ENCODE results near the gene ERN2.
"Not testable (repeated sequence)": the region's sequence is repeated elsewhere in the genome, so short reads cannot be mapped to it uniquely, and the experiment has no call there.

ERN2 gene

DNA sequence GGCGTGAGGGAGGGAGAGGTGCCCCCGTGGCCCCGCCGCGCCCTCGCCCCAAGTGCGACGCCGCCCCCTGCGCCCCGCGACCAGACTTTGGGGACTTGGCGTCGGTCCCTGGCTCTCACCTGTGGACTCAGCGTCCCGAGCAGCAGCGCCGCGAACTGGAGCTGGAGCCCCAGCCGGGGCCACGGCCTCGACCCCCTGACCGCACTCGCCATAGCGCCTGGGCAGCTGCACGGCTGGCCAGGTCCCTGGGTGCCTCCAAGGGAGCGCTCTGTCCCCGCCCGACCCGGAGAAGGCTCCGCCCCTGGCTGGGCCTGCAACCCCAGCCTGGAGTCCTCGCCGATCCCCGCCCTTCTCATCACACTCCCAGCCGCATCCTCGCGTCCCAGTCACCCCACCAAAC, at the start of gene ERN2:
ERN2 (minus strand) TSS at position 247 of the 400 bp plus-strand sequence; CDS start at position 212, 35 bp downstream.
- DNase-seq (ENCODE audit: low read depth): no peak

DNA sequence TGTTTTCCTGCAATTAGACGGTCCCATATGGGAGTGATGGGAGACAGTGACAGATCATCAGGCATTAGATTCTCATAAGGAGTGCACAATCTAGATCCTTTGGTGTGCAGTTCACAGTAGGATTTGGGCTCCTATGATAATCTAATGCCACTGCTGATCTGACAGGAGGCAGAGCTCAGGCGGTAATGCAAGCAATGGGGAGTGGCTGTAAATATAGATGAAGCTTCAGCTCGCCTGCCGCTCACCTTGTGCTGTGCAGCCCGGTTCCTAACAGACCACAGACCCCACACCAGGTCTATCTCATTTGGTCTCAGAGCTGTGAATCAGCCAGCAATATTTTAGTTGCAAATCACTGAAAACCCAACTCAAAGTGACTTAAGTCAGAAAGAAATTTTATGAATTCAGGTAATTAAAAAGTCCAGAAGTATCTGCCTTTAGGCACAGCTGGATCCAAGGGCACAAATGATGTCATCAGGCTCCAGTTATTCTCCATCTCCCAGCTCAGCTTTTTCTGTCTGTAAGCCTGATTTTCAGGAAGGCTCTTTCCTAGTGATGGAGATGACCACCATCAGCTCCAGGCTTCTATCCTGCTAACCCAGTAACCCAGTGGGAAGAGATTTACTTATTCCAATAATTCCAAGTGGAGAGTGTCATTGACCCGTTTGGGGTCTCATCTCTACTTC, 45.1 kb upstream of the ERN2 start:
- no peak for DNase-seq (ENCODE audit: low read depth)

- no peak for DNase-seq (ENCODE audit: low read depth)
Observed at GRCh38 chr16:23757116-23757515, 44.1 kb upstream of the ERN2 start.

DNA sequence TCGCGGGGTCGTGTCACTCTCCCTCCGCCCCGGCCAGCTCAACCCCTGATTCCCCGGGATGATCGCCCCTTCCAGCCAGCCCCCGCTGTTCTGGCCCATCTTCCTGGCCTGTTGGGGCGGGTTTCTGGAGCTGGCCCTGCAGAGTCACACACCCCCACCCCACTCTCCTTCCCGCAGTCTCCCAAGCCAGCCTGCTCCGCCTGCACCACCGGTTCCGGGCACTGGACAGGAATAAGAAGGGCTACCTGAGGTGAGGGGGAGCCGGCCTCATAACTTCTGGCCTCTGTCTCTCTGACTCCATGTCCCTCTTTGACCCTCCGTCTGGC, 42.4 kb upstream of the ERN2 start:
- no peak for DNase-seq (ENCODE audit: low read depth)

DNA sequence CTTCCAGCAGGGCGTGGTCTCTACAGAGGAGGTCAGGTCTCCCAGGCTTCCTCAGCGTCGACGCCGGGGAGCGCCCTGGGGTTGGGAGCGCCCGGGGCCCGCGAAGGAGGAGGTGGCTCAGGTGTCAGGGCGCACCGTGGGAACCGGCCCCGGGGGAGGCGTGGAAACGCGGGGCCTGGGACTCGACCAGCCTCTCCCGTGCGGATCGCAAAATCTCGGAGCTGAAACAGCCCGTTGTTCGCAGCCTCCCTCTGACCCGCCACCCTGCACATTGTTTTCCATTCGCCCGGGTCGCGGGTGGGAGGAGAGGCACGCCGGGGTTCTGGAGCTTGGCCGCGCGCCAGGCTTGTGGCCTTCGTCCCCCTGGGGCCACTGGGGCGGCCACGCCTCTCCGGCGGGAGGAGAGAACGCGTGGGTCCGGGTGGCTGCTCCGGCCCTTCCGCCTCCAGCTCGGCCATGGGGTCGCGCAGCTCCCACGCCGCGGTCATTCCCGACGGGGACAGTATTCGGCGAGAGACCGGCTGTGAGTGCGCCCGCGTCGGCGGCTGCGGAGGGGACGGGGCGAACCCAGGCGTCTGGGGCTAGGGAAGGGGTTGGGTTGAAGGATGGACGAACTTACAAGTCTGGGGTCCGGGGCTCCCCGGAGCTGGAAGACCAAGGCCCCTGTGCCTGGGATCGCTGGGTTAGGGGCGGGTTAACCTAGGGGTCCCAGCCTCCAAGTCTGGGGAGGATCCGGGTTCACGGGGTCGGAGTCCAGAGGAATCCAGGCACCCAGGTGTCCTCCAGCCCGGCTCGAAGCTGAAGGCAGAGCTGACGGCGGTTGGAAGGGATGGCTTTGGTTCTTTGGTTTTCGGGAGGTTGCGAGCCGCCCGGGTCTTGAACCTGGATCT, 41.8 kb upstream of the ERN2 start, which contains the start of gene CHP2:
CHP2 (plus strand) TSS at position 433 of the 890 bp plus-strand sequence; CDS start at position 457, 24 bp downstream.
- DNase-seq (ENCODE audit: low read depth): no peak

GRCh38 chr16:23753908-23754593, 41.0 kb upstream of the ERN2 start:
- DNase-seq (ENCODE audit: low read depth): no peak

GRCh38 chr16:23751053-23751452, 38.0 kb upstream of the ERN2 start:
- DNase-seq (ENCODE audit: low read depth): not testable (repeated sequence)

DNA sequence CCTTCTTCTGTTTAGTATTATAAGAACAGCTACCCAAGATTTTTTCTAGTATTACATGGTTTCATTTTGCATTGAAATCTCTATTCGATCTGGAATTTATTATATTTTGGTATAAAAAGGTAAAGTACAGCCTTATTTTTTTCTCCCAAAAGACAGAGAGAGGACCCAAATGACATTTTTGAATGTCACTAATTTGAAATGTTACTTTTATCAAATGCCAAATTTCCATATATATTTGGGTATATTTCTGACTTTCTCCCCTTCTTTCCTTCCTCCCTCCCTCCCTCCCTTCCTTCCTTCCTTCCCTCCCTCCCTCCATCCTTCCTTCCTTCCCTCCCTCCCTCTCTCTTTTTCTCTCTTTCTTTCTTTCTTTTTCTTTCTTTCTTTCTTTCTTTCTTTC, 35.6 kb upstream of the ERN2 start:
- DNase-seq (ENCODE audit: low read depth): no peak

DNA sequence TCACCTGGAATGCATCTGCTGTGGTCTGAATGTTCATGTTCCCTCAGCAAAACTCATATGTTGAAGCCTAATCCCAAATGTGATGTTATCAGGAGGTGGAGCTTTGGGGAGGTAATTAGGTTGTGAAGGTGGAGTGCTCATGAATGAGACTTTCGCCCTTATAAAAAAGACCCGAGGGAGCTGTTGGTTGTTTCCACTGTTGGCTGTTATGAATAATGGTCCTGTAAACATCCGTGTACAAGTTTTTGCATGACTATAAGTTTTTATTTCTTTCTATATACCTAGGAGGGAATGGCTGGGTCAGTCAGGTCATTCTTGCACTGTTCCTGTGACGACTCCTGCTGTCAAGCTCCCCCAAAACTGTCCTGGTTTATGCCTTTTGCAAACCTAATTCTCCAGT, 32.2 kb upstream of the ERN2 start:
- DNase-seq (ENCODE audit: low read depth): no peak

DNA sequence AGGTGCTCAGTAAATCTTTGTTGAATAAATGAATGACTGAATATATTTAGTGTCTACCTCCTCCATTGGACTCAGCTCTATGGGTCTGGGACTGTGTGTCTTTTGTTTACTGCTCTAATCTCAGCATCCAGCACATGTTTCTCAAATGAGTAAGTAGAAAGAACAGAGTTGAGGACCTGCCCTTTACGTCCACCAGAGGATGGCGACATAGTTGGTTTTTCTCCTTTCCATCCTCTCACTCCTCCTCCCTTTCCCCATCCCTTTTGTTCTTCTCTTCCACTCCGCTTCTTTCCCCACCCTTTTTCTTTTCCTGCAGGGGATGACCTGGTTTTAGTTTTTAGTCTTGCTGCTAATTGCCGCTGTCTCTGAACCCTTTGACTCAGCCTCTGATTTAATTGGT, 29.7 kb upstream of the ERN2 start:
- no peak for DNase-seq (ENCODE audit: low read depth)

GRCh38 chr16:23741675-23742303, 28.8 kb upstream of the ERN2 start:
- DNase-seq (ENCODE audit: low read depth): no peak

DNA sequence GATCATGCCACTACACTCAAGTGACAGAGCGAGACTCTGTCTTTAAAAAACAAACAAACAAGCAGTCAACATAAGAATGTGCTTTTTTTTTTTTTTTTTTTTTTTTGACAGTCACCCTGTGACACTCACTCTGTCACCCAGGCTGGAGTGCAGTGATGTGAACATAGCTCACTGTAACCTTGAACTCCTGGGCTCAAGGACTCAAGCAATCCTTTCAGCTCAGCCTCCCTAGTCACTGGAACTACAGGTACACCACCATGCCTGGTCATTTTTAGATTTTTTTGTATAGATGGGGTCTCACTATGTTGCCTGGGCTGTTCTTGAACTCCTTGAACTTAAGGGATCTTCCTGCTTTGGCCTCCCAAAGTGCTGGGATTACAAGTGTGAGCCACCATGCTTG, 26.5 kb upstream of the ERN2 start:
- DNase-seq (ENCODE audit: low read depth): no peak

GRCh38 chr16:23737423-23738028, 24.5 kb upstream of the ERN2 start:
- DNase-seq (ENCODE audit: low read depth): not testable (repeated sequence)

- DNase-seq (ENCODE audit: low read depth): no peak
Observed at GRCh38 chr16:23734176-23734893, 21.3 kb upstream of the ERN2 start.

DNA sequence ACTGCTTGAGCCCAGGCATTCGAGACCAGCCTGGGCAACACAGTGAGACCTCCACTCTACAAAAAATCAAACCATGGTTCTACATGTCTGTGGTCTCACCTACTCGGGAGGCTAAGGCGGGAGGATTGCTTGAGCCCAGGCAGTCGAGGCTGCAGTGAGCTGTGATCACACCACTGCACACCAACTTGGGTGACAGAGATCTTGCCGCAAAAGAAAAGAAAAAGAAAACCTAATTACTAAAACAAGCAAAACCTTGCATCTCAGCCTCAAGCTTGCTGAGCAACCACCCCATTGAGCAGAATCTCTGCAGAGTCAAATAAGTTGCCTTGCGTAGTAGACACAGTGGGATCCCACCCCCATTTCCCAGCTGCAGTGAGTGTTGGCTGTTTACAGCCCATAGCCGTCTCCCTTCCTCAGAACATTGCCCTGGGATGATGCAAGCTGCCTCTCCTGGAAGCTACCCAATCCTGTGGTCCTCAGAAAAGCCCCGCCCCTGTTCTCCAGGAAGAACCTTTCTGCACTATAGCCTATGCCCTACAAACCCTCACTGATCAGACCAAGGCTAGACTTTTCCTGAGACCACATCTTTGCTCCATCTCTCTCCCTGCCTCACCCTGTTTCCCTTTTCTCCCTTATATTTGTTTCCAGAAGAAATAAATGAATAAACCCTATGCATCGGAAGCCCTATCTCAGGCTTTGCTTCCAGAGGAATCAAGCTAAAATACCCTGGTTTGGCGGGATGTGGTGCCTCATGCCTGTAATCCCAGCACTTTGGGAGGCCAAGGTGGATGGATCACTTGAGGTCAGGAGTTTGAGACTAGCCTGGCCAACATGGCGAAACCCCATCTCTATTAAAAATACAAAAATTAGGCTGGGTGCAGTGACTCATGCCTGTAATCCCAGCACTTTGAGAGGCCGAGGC, 16.7 kb upstream of the ERN2 start:
- no peak for DNase-seq (ENCODE audit: low read depth)

- no peak for DNase-seq (ENCODE audit: low read depth)
Observed at GRCh38 chr16:23728112-23728477, 15.1 kb upstream of the ERN2 start.

- DNase-seq (ENCODE audit: low read depth): no peak
Observed at GRCh38 chr16:23726710-23727109, 13.7 kb upstream of the ERN2 start.

DNA sequence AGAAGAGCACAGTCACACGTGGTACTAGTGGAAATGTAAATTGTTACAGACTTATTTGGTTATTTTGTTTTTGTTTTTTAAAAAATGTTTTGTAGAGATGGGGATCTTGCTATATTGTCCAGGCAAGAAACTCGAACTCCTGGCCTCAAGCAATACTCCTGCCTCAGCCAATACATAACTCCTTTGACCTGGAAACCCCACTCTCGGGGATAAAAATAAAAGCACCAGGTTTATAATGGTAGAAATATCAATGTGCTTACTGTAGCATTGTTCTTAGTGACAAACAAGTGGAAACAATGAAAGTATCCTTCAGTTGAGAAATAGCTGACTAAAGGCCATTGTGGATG, 11.7 kb upstream of the ERN2 start:
- no peak for DNase-seq (ENCODE audit: low read depth)

GRCh38 chr16:23724096-23724784, 11.2 kb upstream of the ERN2 start:
- no peak for DNase-seq (ENCODE audit: low read depth)

All from stimulated activated CD8-positive, alpha-beta memory T cell treated with anti-CD3 and anti-CD28 coated beads, Interleukin-12 subunit alpha, Interleukin-12 subunit beta, amount 100 ng/mL, for 4 hours (primary cell).